UCSD-AML1 (cell line): ENCODE measurements around the gene MRPL49.
"Not testable (repeated sequence)": the region's sequence is repeated elsewhere in the genome, so short reads cannot be mapped to it uniquely, and the experiment has no call there.

Experiments
- DNase-seq: peaks from one replicate; lab custom pipeline; 2025; ENCODE audit not compliant: unreplicated experiment; lab: John Stamatoyannopoulos, UW

The MRPL49 gene

DNA sequence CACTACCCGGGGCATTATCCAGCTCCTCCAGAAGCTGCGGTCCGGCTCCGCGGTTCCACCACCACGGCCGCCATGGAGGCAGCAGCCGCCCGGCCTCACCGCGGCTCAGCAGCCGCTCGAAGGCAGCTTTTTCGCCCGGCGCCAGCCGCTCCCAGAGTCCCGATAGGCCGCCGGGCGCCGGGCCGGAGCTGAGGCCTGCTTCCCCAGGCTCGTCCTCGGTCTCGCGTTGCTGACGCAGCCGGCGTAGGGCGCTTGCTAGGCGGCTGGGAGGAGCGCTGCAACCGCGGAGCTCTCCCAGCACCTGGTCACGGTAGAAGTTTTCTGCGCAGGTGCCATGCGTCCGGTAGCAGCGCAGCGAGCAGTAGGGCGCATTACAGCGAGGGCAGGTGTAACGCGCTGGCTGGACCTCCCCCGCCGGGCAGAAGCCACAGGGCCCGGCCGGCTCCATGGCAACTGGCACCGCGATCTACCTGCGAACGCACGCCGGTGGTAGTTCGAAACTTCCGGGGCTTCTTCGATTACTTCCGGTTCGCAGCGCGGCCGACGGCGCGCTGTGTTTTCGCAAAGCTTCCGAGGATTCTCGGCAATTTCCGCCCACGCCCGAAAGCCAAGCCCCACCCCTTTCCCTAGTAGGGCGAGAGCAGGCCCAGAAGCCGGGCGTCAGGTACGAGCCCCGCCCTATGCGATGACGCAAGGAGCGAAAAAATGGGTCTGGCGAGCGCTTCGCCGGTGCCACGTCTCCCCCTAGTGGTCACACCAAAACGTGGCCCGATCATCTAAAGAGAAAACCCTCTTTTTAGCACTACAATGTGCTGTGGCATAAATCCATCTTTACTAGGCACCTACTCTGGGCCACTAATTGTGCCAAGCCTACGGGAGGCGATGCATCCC lies 4.7 kb upstream of the MRPL49 start, which contains the start of gene ZNHIT2:
ZNHIT2 (minus strand) TSS at position 496 of the 891 bp plus-strand sequence; CDS start at position 448, 48 bp downstream.
- peak; percentile 99 for DNase-seq

DNA sequence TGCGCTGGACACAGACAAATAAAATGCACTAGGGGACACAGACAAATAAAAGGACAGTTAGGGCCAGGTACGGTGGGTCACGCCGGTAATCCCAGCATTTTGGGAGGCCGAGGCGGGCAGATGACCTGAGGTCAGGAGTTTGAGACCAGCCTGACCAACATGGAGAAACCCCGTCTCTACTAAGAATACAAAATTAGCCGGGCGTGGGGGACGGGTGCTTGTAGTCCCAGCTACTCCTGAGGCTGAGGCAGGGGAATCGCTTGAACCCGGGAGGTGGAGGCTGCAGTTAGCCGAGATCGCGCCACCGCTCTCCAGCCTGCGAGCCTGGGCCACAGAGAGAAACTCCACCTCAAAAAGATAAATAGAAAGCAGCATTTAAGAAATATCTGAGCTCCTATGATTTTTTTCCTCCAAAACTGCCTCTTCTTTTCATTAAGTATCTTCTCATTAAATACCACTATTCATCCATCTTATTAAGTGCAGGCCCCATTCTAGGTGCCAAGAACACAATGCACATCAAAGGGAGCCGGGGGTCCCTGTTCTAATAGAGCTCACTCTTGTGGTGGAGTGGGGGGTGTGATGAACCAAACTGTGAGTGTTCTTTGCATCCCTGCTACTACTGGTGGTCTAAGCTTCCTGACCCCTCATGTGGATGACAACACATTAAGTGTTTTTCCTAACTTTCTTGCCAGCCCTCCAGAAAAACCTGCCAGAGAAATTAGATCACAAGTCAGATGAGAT lies 3.9 kb upstream of the MRPL49 start:
- DNase-seq: no peak

DNA sequence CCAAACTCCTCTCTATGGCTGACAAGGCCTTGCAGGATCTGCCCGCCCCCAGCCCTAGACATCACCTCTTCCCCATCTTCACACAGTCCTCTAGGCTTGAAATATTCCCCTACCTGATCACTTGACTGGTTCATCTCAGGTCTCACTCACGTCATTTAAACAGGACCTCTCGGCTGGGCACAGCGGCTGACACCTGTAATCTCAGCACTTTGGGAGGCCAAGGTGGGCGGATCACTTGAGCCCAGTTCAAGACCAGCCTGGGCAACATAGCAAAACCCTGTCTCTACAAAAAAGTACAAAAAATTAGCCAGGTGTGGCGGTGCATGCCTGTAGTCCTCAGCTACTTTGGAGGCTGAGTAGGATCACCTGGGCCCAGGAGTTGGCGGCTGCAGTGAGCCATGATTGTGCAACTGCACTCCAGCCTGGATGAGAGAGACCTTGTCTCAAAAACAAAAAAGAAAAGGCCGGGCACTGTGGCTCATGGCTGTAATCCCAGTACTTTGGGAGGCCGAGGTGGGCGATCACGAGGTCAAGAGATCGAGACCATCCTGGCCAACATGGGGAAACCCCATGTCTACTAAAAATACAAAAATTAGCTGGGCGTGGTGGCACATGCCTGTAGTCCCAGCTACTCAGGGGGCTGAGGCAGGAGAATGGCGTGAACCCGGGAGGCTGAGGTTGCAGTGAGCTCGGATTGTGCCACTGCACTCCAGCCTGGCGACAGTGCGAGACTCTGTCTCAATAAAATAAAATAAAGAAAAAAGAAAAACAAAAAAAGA lies 3.0 kb upstream of the MRPL49 start:
- DNase-seq: not testable (repeated sequence)

DNA sequence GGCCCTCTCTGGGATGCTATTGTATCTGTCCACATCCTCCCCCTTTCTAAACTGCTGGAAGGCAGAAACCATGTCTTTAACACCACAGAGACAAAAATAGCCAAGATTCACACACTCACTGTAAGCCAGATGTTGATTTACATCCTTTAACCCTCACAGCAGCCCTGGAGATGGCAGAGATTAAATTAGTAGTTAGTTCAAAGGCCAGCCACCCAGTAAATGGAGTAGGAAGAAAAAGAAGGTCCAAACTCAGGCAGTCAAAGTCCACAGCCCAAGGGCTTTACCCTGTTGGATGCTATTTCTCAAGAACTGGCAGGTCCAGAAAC lies 2.5 kb upstream of the MRPL49 start:
- no peak for DNase-seq

DNA sequence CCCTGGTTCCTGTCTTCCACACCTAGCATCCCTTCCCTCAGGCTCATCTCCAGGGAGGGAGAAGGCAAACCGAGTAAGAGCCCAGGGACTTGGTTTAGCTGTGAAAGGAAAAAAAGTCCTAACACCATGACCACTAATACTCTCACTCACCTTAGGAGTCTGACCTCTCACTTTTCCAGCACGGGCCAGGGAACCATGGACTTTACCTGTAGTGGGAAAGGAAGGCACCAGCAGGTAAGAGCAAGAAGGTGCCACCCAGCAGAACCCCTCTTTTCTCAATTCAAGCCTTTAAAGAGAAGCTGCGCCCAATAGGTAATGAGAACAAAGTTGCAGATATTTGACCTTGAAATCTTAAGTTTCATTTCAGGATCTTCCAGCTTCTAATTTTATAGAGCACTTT lies 1.3 kb upstream of the MRPL49 start:
- no peak for DNase-seq

DNA sequence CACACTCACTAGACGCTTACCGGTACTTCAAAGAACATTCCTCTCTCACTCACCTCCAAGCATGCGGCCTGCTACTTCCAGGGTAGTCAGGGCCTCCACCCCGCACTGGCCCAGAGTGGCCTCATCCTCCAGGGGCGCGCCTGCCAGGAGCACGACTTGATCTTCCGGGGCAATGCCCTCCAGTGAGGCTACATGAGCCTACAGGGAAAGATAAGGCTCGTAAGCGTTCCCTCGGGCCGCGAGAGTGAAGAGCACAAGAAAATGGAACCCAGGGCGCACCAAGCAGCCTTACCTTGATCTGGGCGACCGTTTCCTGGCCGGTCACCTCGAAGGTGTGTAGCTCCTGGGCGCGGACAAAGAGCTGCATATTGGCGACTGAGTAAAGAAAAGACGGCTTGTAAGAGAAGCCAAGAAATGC lies 665 bp upstream of the MRPL49 start:
- peak; percentile 33 for DNase-seq

DNA sequence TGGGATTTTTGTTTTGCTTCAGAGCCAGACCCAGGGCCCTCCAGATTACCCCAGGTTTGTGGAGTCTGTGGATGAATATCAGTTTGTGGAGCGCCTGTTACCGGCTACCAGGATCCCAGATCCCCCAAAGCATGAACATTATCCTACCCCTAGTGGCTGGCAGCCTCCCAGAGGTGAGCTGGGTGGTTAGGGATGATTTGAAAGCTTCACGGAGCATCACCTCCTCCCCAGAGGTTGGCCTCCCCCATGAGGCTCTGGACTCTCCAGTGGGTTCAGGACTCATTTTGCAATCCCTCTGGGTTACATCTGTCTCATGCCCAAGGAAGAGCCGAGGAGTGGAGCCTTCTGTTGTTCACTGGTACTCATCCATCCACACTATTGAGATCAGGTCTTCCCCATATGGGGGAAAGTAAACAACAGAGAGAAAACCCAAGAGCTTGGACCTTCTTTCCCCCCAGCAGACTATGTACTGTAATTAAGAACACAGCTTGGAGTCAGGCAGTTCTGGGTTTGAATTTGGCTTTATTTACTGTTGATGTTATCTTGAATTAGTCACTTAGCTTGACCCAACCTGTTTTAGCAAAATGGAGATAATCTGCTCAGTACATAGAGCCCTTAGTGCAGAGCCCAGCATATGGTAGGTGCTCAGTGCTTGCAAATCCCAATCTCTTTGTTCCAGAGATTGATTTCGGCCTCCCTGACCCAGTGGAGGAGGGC lies 2.5 kb downstream of the MRPL49 start:
- no peak for DNase-seq

DNA sequence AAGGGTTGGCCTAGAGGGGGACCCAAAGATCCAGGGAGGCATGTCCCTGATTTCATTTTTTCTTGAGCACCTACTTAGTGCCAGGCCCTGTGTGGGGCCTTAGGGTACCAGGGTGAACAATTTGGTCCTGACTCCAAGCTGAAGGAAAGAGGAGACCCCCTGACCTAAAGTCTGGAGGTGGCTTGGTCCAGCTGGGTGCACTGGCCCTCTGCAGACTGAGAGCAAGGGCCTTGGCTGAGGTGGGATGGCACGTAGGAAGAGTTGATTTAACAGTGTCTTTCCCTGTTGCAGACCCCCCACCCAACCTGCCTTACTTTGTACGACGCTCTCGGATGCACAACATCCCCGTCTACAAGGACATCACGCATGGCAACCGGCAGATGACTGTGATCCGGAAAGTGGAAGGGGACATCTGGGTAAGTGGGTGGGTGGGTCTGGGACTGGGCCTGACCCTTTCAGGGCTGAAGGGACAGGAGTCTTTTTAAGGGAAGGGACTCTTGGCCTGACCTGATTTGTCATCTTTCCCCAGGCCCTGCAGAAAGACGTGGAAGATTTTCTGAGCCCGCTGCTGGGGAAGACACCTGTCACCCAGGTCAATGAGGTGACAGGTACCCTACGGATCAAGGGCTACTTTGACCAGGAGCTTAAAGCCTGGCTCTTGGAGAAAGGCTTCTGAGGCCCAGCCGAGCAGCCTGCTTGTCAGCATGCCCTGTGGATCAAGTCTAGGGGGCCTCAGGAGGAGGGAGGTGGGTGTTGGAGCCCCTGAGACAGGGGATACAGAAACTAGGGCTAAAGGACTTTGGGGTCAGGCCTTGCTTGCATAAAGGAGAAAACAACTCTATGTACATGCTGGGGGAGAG lies 3.3 kb downstream of the MRPL49 start:
- DNase-seq: no peak

DNA sequence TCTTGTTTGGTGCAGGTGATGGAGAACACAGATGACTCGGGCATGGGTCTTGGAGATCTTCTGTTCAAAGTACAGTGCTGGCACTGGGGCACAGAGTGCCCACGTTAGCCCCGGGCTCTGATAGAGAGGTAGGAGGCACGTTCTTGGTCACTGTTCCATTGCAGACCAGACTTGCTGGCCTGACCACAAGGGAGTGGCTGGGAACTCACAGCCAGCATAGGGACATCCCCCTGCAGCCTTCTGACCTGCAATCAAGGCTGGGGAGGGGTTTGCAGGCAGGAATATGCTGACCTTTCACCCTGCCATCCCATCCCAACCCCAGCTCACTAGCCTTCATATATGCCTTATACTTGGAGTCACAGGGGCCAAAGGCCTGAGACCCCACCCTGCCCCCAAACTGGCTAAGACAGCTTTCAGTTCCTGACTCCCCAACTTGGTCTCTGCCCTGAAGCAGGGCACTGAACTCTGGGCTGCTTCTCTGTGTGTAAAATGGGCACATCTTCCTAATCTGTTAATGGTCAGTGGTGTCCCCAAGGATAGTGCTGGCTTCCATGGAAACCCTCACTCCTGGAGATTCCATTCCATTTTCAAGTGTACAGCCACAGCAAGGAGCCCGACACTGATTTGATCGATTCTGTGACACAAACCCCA lies 4.6 kb downstream of the MRPL49 start:
- no peak for DNase-seq

DNA sequence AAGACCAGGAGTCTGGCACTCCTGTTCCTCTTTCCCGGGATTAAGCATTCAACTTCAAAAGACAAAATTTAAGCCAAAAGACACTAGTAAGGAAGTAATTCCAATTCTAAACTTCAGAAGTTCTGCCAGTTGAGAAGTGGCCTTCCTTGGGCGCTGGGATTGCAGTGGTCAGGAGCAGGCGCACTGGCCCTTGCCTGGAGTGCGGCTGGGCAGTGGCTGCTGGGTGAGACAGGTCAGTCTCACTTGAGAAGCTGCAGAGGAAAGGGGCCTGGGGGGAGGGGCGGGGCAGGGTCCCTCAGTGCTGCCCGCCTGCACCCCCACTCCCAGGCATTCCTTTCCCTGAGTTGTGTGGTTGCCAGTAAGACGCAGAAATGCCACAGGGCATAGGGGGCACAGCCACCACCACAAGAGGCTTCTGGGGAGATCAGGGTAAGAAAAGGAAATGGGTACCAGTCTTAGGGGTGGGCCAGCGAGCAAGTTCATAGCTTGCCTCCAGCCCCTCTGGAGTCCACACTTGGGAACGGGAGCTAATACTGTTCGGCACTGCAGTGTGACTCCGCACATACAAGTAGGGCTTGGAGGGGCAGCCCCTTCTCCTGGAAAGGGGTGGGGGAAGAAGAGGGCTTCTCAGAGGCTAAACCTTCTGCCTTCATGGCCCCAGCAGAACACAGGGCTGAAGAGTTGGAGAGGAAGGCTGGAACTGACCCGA lies 5.5 kb downstream of the MRPL49 start:
- no peak for DNase-seq

DNA sequence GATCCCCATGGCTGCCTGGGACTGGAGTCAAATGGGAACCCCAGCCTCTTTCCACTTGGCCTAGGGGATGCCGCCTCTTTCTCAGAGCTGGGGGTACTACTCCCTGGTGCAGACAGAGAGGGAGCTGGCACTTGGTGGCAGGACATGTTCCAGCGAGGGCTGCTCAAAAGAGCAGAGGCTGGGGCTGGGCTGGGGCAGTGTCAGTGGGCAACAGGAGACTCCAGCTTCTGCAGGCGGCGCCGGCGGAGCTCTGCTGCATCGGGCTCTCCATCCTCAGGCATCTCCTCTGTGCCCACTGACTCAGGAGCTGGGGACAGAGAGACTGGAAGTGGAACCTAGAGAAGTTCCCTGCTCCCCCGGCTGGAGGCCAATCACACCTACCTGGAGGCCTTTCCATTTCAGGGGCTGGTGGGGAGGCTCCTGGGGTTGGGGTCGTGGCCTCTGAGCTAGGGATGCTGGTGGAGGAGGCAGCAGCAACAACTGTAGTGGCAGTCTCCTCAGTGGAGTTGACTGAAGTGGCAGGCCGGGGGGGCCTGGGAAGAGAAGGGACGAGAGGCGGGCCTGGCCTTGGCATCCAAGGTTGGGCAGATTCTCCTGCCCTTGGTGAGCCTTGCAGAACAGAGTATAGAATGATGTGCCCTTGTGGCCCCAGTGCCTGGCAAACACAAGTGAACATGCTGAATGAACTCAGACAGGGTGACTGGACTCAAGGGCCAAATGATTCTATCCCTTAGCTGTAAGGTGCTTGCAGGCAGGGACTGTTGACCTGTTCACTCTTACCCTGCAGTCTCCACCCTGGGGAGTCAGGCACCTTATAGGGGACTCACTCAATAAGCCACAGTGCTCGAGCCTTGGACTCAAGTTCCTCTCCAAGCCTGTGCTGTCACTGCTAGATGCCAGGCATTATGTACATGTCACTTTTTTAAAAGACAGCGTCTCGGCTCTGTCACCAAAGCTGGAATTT lies 6.3 kb downstream of the MRPL49 start:
- DNase-seq: no peak

DNA sequence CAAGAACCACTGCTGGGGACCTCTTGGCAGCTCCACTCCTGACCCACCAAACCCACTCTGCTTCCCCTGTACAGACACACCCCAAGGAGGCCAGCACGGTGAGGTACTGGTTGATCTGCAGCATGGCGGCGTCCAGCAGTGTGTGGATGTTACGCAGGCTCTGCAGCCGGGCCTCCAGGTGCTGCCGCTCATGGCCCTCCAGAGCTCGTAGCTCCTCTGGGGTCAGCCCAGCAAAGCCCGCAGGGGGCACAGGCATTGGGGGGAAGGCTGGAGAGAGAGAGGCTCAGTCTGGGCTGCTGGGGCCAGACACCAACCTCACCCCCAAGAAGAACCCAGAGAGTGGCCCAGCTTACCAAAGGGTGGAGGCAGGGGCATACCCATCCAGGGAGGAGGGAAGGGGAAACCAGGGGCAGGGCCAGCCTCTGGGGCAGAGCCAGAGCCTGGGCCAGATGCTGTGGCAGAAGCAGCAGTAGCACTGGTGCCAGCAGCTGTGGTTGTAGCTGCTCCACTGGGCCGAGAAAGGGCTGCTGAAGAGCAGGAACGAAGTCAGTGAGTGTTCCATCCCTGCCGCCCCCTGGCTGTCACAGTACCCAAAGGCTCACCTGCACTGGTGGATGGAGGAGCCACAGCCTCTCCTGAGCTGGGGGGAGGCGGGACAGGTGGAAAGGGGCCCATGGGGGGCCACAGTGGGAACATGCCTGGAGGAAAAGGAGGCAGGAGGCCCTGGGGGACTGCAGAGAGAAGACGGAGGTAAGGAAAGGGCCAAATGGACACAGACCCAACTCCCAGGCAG lies 7.7 kb downstream of the MRPL49 start:
- DNase-seq: no peak

DNA sequence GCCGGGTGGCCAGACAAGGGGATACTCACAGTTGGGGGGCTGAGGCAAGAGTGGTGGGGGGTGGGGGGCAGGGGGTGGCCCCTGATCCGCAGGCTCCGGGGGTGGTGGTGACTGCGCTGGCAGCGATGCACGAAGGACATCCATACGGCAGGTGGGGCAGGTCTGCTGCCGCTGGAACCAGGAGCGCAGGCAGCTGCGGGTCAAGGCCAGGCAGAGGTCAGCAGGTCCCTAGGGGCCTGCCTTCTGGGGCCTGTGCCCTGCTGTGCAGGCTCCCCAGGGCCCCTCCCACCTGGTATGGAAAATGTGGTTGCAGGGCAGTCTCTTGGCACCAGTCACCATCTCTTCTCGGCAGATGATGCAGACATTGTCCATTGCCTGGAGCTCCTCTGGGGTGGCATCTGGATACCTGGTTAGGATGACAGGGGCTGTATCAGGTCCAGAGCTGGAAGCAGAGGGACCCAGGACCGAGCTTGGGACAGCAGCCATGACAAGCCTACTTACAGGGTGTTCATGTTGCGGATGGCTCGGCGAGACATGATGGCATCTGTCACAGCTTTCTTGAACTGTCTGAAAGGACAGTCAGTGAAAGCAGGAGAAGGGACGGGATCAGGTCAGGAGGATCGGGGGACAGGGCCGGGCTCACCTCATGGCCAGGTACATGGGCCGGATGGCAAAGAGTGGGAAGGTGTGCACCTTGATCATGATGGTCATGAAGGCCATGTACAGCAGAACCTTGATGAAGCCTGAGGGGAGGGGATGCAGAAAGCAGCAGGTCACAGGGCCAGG lies 8.7 kb downstream of the MRPL49 start:
- DNase-seq: no peak

DNA sequence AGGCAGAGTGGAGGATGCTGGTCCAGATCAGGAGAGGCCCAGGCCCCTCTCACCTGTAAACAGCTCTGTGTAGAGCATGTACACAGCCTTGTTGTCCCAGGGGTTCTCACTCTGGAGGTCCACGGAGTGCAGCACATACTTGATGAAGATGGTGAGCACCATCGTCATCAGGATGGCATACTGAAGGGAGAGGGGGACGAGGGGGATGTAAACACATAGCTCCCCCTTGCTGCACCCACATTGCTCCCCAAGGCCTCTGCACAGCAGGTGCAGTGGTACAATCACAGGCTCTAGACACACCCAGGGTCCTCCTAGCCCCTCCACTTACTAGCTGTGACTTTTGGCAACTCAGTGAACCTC lies 9.3 kb downstream of the MRPL49 start:
- no peak for DNase-seq

DNA sequence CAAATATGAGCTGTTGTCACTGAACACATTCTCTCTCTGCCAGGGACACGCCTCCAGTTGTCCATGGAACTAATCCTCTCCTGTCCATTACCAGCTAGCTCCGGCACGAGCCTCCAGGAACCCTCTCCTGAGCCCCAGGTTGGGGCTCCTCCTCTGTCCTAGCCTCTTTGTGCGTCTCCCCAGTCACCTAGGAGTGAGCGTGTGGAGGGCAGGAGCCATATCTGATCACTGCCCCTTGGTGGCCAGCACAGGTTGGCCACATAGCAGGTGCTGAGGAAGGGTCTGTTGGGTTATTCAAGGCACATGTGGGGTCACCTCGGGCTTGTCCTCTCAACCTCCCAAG lies 9.7 kb downstream of the MRPL49 start:
- DNase-seq: no peak

DNA sequence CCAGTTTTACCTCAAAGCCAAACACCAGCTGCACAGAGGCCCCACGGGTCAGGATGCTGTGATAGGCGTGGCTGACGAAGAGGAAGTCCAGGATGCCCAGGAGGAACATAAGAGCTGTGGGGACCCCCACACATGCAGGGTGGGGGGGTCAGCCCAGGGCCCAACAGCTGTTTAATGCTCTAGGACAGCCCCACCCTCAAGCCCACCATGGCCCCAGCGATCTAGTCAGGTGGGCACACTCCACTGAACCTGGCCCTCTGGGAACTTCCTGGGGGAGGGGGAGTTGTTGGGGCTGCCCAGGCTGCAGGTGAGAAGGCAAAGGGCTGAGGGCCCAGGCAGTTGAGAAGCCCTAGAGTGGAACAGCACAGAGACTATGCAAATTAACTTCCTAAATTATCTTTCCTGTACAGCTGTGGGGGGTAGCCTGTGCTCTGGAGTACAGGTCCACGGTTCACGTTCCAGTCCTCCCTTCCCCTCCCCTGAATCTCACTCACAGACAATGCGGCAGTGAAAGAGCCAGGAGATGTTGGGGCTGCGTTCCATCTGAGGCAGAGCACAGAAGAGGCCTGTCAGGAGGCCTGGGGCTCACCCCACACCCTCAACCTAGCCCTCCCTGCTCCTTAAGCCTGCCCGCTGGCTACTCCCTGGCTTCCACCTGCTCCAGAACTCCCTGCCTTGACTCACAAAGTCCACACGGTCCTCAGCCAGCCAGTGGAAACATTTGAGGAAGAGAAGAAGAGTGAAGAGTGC lies 10.3 kb downstream of the MRPL49 start:
- no peak for DNase-seq
